Central memory CD4-positive, alpha-beta T cell (primary cell): ENCODE results near the gene ZNF221.
A peak's percentile ranks its signal among the peaks of the same experiment; 100 is the strongest.

Experiments used
- DNase-seq: peaks from one replicate; pipeline ENCODE4 v3.0.0; 2022

The ZNF221 gene

DNA sequence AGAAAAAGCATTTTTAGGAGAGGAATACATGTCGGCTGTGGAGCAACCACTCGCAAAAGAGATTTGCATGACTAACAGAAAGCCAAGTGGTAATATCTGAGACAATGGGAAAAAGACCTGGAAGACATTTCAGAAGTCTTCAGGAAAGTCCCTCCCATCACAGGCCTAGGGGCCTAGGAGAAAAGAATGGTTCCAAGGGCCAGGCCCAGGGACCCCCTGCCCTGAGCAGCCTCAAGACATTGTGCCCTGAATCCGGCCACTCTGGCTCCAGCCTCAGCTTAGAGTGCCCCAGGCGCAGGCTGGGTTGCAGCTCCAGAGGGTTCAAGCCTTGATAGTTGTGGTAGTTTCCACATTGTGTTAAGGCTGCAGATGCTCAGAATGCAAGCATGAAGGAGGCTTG is 9.4 kb downstream of the ZNF221 start:
- no peak for DNase-seq

DNA sequence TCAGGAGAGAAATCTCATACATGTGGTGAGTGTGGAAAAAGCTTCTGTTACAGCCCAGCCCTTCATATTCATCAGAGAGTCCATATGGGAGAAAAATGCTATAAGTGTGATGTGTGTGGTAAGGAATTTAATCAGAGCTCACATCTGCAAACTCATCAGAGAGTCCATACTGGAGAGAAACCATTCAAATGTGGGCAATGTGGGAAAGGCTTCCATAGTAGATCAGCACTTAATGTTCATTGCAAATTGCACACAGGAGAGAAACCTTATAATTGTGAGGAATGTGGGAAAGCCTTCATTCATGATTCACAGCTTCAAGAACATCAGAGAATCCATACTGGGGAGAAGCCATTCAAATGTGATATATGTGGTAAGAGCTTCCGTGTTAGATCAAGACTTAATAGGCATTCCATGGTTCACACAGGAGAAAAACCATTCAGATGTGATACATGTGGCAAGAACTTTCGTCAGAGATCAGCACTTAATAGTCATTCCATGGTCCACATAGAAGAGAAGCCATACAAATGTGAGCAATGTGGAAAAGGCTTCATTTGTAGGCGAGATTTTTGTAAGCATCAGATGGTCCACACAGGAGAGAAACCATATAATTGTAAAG is 15.2 kb downstream of the ZNF221 start:
- no peak for DNase-seq

DNA sequence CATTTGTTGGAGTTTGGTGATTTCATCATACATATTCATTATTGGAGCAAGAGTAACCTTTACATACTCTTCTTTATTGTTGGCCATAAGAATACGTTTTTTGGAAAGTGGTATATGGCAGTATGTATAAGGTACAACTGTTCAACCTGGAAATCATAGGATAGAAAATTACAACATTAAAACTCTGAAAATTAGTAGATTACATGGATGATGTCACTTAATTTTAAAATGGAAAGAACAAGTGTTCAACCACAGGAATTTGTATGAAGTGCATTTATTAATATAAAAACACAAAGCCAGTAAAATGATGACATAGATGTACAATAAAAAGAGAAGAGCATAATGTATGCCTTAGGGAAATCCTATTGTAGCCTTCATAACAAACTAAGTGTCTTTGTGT is 25.7 kb downstream of the ZNF221 start:
- DNase-seq = no peak

DNA sequence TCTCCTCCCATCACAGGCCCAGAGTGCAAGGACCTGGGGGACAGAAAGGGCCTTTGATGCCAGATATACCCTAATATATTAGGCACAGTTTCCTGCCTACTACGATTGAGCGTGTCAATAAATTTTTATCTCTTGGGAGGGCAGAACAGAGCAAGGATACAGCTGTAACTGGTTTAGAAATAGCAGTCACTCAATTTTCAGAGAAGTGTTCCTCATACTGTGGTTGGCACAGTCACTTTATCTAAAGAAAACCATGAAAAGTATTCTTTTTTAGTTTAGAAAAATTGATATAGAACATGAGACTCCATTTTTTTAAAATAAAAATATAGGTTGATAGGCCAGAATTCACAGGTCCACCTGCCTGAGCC is 32.5 kb downstream of the ZNF221 start:
- no peak for DNase-seq

DNA sequence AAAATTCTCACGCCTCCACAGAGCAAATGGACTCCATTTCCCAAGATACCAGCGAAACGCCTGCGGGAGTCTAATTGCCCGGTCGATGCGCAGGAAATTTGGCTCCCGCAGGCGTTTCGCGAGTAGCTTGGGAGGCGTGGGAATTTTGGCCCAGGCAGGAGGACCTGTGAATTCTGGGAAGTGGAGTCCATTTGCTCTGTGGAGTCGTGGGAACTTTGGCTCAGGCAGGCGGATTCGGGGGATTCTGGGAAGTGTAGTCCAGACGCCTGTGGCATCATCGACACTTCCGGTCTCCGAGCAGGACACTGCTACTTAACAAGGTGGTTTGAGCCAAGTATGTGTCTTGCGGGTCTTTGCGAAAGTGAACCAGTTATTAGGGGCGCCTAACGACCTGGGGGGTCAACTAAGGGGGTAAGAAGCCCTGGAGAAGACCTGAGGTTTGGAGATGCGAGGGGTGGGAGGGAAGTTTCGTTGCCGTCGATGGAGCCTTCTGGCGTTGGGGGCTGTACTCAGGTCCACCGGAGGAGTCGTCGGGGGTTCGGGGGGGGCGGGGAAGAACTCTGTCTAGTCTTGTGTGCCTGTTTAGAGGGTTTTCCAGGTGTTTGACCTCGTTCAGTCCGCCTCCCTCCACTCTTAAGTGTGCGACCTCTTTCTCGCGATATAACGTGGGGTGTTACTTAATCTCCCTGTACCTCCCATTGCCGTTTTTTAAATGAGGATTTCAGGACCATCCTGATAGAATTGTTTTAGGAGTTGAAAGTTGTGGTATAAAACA is 33.1 kb downstream of the ZNF221 start, which contains the start of gene ZNF155:
Gene ZNF155, plus strand, starts transcription at position 277 of the 775 bp plus-strand sequence. CDS start 4,356 bp downstream, outside the sequence.
- peak; percentile 58 for DNase-seq

DNA sequence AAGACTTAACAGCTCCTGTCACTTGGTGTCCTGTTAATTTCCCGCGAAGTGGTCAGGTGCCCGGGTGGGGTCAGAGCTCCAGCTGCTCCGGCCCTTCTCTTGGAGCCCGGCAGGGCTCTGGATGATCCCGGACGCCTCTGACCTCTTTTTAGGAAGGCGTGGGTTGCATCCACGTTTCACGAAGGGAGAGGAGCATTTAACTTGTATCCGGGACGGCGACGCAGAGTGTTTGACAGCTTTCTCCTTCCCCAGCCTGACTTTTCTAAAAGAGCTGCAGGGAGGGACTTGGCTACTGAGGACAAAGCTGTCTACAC is 33.6 kb downstream of the ZNF221 start:
- DNase-seq = no peak

DNA sequence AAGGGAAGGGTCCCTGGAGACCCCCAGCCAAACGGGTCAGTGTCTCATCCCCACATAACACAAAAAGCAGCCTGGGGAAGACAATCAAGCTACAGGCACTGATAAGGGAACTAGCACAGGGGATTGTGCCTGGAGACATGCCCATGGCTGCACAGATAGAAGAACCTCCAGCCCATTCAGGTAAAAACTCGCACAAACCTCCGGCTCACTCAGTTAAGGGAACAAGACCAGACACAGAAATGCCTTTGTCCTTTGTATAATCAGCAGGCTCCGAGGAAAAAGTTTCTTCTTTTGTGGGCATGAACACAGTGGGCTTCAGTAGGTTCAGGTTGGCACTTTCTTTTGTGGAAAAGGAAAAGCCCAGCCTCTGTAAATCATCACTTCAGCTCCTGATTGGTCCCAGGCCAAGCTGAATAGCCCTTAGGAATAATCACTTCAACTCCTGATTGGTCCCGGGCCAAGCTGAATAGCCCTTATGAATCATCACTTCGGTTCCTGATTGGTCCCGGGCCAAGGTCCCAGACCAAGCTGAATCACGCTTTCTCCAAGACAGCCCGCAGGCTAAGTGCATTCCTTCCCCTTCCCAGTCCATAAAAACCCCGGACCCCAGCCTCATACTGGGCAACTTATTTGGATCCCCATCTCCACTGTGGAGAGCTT is 46.7 kb downstream of the ZNF221 start:
- no peak for DNase-seq

DNA sequence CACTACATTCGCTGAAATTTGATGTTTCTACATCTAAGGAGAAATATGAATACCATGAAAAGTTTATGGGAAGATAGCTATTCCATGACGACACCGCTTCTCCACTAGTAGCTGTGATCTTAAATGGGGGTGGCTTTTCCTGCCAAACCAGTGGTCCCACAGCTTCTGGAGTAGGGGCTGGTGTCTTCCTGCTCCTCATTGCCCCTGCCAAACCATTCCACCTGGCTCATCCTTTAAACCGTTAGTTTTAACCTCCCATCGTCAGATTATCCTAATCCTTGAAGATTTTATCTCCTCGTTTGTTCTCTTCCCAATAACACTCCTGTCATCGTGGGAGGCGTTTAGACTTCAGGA is 51.2 kb downstream of the ZNF221 start:
- no peak for DNase-seq

DNA sequence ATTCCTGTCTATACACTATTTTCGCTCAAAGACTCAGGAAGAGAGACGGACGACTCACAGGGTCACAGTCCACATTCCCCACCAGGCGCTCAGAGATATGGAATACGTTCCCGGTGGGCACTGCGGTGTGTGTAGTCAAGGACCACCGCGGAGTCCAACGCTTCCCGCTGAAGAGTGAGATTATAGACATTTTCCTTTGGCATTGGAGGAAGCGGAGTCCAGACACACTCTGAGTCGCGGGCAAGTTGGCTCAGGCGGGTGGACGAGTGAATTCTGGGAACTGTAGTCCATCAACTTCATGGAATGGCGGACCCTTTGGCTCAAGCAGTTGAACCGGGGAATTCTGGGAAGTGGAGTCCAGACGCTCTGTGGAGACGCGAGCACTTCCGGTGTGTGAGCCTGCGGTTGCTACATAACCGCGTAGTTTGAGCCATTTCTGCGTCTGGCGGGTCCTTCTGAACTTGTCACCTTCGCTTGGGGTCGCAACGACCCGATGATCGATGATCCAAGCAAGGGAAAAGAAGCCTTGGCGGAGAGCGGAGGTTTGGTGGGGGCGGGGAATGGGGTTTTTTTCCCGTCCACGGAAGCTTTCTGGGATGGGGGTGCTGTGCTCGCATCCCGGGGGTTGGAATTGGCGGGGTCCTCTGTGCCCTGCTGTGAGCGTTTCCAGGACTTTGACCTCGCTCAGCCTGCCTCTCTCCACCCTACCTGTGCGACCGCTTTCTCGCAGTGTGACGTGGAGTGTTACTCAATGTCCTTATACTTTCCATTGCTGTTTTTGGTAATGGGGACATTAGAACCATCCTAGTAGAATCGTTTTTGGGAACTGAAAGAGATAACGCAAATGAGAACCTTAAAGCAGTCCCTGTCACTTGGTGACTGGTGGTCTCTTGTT is 51.8 kb downstream of the ZNF221 start, which contains the start of gene ZNF230:
Gene ZNF230, plus strand, starts transcription at position 392 of the 895 bp plus-strand sequence. CDS start 4,122 bp downstream, outside the sequence.
- peak; percentile 83 for DNase-seq

DNA sequence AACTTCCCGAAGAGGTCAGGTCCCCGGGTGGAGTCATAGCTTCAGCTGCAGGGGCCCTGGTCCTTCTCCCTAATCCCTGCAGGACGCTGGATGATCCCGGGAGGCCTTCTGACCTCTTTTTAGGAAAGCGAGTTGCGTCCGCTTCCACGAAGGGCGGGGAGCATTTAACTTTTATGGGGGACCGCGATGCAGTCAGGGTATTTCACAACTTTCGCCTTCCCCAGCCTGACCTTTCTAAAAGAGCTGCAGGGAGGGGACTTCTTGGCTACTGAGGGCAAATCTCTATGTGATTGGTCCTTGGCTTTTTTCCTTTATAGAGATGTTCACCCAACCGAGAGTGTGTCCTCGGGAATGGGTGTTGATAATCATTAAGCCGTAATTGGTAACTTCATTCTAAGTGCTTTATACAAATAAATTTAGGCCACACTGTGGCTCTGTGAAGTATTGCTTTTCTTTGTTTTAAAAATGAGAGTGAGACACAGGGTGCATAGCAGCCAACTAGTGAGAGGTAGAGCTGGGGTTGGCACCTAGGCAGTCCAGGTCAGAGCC is 52.5 kb downstream of the ZNF221 start:
- no peak for DNase-seq

DNA sequence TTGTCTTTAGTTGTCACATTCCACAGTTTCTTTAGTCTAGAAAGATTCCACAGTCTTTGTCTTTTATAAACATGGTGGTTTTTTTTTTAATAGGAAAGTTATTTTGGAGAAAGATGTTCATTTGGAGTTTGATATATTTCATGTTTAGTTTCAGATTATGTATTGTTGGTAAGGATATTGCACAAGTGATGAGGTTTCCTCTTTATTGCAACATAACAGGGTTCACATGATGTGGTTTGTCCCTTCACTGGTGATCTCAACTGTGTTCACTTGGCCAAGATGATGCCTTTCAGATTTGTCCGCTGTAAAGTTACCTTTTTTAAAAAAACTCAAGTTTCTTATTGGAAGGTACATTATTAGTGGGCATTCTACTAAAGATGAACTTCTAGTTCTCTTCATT is 54.9 kb downstream of the ZNF221 start:
- no peak for DNase-seq

DNA sequence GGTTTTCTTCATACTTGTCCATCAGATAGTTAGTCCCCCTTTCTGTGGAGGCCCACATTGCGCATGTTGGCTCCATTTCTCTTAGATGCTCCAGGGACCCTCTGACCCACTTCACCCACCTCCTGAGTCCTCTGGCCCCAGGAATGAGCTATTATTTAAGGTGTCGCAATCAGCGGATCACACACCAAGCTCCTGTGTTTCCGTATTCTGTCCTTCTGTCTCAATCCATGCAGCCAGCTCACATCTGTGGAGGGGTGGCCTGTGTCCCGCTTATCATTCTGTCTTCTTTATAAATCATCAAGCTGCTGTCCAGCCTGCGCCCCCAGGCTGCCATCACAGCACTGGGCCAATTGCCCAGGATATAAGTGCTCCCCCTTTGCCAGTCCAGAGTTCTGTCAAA is 56.4 kb downstream of the ZNF221 start:
- DNase-seq = no peak

DNA sequence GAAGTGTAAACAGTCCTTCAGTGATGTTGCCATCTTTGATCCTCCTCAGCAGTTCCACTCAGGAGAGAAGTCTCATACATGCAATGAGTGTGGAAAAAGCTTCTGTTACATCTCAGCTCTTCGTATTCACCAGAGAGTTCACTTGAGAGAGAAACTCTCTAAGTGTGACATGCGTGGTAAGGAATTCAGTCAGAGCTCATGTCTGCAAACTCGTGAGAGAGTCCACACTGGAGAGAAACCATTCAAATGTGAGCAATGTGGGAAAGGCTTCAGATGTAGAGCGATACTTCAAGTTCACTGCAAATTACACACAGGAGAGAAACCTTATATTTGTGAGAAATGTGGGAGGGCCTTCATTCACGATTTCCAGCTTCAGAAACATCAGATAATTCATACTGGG is 59.4 kb downstream of the ZNF221 start:
- DNase-seq = no peak
